Pancreas (tissue), 10 donors: ENCODE measurements around the gene TNPO3. TPM values are rescaled to one million over a fixed set of nuclear protein-coding genes. Genes with fewer than 3 reads are reported as not detected.

Experiments
- ATAC-seq, 4 donors: fragments of 200-7000 bp; cut with Tn5 transposase; one replicate each; pipeline versions ENCODE4 v1.8.0 to v1.9.1; 2020; ENCODE audit warnings: mild to moderate bottlenecking in 4 of 4, moderate library complexity in 4 of 4
- DNase-seq, 6 donors: peaks; one replicate each; pipeline ENCODE4 v3.0.0-alpha.2; 2020
- FAIRE-seq: peaks from 2 replicates; lab custom pipeline; 2012; peaks lifted over from hg19 to GRCh38; lab: Jason Lieb, UNC
- H3K27ac ChIP-seq, 4 donors: fragments of 200-600 bp; sonication (generic); 1 replicate in 3 of 4; 2 replicates in 1 of 4; pipeline versions ENCODE4 v1.5.0 to v1.8.0; 2020
- H3K27me3 ChIP-seq, 4 donors: fragments of 200-600 bp; one replicate each; pipeline ENCODE4 v1.8.0; 2021
- H3K36me3 ChIP-seq, 3 donors: fragments of 200-600 bp; sonication (generic) in 1 of 3; one replicate each; pipeline versions ENCODE4 v1.5.0 to v1.8.0; 2020 to 2021
- H3K4me1 ChIP-seq, 3 donors: fragments of 200-600 bp; one replicate each; pipeline ENCODE4 v1.8.0; 2021
- H3K4me3 ChIP-seq, 4 donors: fragments of 200-600 bp; sonication (generic) in 2 of 4; one replicate each; pipeline versions ENCODE4 v1.5.0 to v1.8.0; 2020 to 2021
- H3K9me3 ChIP-seq, 4 donors: fragments of 200-600 bp; one replicate each; pipeline ENCODE4 v1.8.0; 2021
- CTCF ChIP-seq, 4 donors: fragments of 200-600 bp; sonication (generic) in 3 of 4; IDR thresholded peaks; one replicate each; pipeline versions ENCODE4 v1.5.0 to v1.8.0; 2021; ENCODE audit warnings: antibody characterized with exemption in 4 of 4
- WGBS, 2 donors: extraction: QIAGEN DNeasy Blood & Tissue Kit; methylation state at CpG; one replicate each; pipeline ENCODE4 v1.1.7; 2013; 5-methylcytosine and 5-hydroxymethylcytosine counted together
- intact Hi-C, 3 donors: fragments of 100-400 bp; cut with DNase I; formaldehyde crosslinking; loops; one replicate each; pipeline versions ENCODE4 v1.11.1 to v1.14.2; 2022
- polyA plus RNA-seq, 2 donors: library from polyadenylated mRNA; stranded (reverse); fragments of 200-250 nt; gene quantifications; one replicate each; pipeline ENCODE4 v1.2.3, GENCODE V29; 2013
- total RNA-seq, 6 donors: library from RNA; stranded (reverse); fragmentation: NEBNext Ultra II Directional in 4 of 6; extraction: Animal tissue kit (Norgen Biotek cat#: 25700) in 4 of 6; gene quantifications; one replicate each; pipeline versions ENCODE4 v1.2.1 to v1.2.4, GENCODE V29; 2021 to 2023
- donor health status: healthy with polysubstance abuse.
- donor health status: DM: no; HTN: no; CAD: no; lungs with moderate emphysema.
- donor health status: DM: no; HTN: no; CAD: no.
- donor health status: control.
- donor health status: control.
- donor health status: Bipolar disorder and iron deficiency.
- donor health status: DM: yes; HTN: yes; CAD: no.
- donor health status: DM: no; HTN: no; CAD: no.
- donor health status: DM: no; HTN: no; CAD: no.
- donor health status: DM: yes; HTN: yes; CAD: no.

Gene TNPO3
- total and polyA plus RNA-seq, 8 donors: 6.5 to 20.7 (median 14.6) TPM

- no peak overlapping the region for H3K4me3 ChIP-seq
- H3K4me1 ChIP-seq: no peaks in the 10 kb centered on the region
- no peaks in the 10 kb centered on the region for H3K9me3 ChIP-seq
- H3K27me3 ChIP-seq: no peaks in the 10 kb centered on the region
- 80 to 86% methylated on average over 15 of the region's 15 CpGs for WGBS, 2 donors
- intact Hi-C loops: no loop called here
- peaks cover 0 to 15% (median 5%) of the 10 kb centered on the region in 3 donors for H3K36me3 ChIP-seq
- no peak overlapping the region for H3K27ac ChIP-seq
- no peak for ATAC-seq
- no peak for TF ChIP-seq CTCF (IDR thresholded peaks at IDR 0.05)
- no peak for FAIRE-seq
- no peak for DNase-seq
Measured at GRCh38 chr7:128954830-128955802, 99.8 kb downstream of the TNPO3 start.

GRCh38 chr7:128954150-128954549 lies 100.8 kb downstream of the TNPO3 start:
- H3K4me1 ChIP-seq: no peaks in the 10 kb centered on the region
- FAIRE-seq (no peak), DNase-seq (no peak), ATAC-seq (no peak)
- H3K36me3 ChIP-seq: peaks cover 0 to 15% (median 5%) of the 10 kb centered on the region in 3 donors
- H3K4me3 ChIP-seq: no peak overlapping the region
- intact Hi-C loops: no loop called here
- no peak overlapping the region for H3K27ac ChIP-seq
- no peaks in the 10 kb centered on the region for H3K9me3 ChIP-seq
- TF ChIP-seq CTCF (IDR thresholded peaks at IDR 0.05): no peak
- WGBS, 2 donors: 91 to 97% methylated on average over 2 of the region's 2 CpGs
- no peaks in the 10 kb centered on the region for H3K27me3 ChIP-seq

- Histone ChIP-seq H3K9me3 (no peaks in the 10 kb centered on the region), H3K4me1 (no peaks in the 10 kb centered on the region), H3K27me3 (no peaks in the 10 kb centered on the region), H3K27ac (no peak overlapping the region), H3K4me3 (no peak overlapping the region), H3K36me3 (peaks cover 0 to 10% (median 1%) of the 10 kb centered on the region in 3 donors)
- 87 to 89% methylated on average over 5 of the region's 5 CpGs for WGBS, 2 donors
- FAIRE-seq: no peak
- no peak for DNase-seq
- intact Hi-C loops: no loop called here
- no peak for ATAC-seq
- no peak for TF ChIP-seq CTCF (IDR thresholded peaks at IDR 0.05)
Measured at GRCh38 chr7:128951296-128951695, 103.6 kb downstream of the TNPO3 start.

GRCh38 chr7:128948976-128949760 lies 105.7 kb downstream of the TNPO3 start:
- WGBS, 2 donors: 92 to 97% methylated on average over 4 of the region's 4 CpGs
- no peak for TF ChIP-seq CTCF (IDR thresholded peaks at IDR 0.05)
- no peaks in the 10 kb centered on the region for H3K9me3 ChIP-seq
- DNase-seq: no peak
- no peaks in the 10 kb centered on the region for H3K4me1 ChIP-seq
- ATAC-seq: peak in 1 of 4 donors; percentile 26
- no peak overlapping the region for H3K27ac ChIP-seq
- intact Hi-C loops: no loop called here
- peaks cover 0 to 4% (median 0%) of the 10 kb centered on the region in 3 donors for H3K36me3 ChIP-seq
- no peaks in the 10 kb centered on the region for H3K27me3 ChIP-seq
- H3K4me3 ChIP-seq: no peak overlapping the region
- FAIRE-seq: no peak
